ENCODE results near the gene WRNIP1. TPM values are rescaled to one million over a fixed set of nuclear protein-coding genes. Genes with fewer than 3 reads are reported as not detected.

Gene WRNIP1
- total and polyA plus RNA-seq, 2 of the 4 experiments (the other 2 are of a cell fraction), result 43.7 to 47.1 TPM

DNA sequence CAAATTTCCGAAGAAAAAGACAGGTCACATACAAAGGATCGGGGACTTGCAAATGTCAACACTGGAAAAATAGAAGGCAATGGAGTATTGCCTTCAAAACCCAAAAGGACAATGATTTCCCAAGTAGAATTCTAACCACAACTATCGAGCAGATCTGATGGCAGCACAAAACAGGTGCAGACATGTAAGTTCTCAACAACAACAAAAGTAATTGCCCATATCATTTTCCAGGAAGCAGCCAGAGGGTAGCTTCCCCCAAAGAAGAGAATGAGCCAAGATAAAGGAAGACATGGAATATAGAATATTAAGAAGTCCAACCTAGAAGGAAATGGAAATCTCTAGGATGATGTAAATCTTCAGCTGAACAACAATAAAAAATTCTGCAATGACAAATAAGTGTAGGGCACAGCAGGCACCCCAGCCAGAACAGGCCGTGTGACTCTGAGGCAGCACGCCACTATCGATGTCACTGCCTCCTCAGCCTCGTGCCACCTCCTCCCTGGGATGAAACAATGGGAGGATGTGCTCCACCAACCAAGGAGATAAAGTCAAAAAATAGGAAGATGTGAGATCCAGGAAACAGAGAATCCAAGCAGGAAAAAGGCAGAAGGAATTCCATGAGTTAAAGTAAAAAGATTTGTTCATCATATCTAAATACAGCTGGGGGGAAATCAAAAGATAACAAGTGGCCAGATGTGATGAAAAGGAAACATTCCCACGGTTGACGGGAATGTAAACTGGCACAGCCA, 42.3 kb downstream of the WRNIP1 start:
- BruUV-seq (replicated peaks), result no TSS peak
- in situ Hi-C loops (cut with MboI; ENCODE audit: low sequenced_read_pairs), result no loop called here
- no peaks in the 10 kb centered on the region for H3K27me3 ChIP-seq (ENCODE audit: control insufficient read depth, insufficient read depth, low read length)
- DNase-seq (peak; percentile 59), ATAC-seq (ENCODE audit: low read depth) (no peak)
- no CpG with 5 or more reads among the region's 9 CpGs for WGBS, 2 experiments (ENCODE audit: extremely low coverage in 2 of 2, insufficient read length in 1 of 2)
- no peaks in the 10 kb centered on the region for H3K9me3 ChIP-seq (ENCODE audit: control insufficient read depth, insufficient read depth, low read length)
- no peak overlapping the region for H2BK20ac ChIP-seq (ENCODE audit: low read depth, low read length)
- no peak overlapping the region for H3K4me3 ChIP-seq (ENCODE audit: insufficient read depth, low read depth, low read length)
- CTCF ChIA-PET, result no interaction called here
- no peak overlapping the region for H3K9ac ChIP-seq (ENCODE audit: low read depth, low read length)
- peaks cover 3 to 6% of the 10 kb centered on the region in 2 experiments; a peak in 1 of 4 replicates for H3K79me1 ChIP-seq (ENCODE audit: low read depth in 1 of 2, low read length in 2 of 2)
- no peak overlapping the region for H3K18ac ChIP-seq (ENCODE audit: low read depth, low read length)
- H2BK5ac ChIP-seq (ENCODE audit: low read depth, low read length, poor library complexity, severe bottlenecking), result no peak overlapping the region
- H4K20me1 ChIP-seq (ENCODE audit: insufficient read depth, low read length), result no peaks in the 10 kb centered on the region
- intact Hi-C loops (cut with micrococcal nuclease), result no loop called here
- no peak overlapping the region for H3K23ac ChIP-seq (ENCODE audit: low read depth, low read length)
- no peak for TF ChIP-seq BHLHE40 (IDR thresholded peaks at IDR 0.05; ENCODE audit: low read depth, low read length)
- no peak for TF ChIP-seq NFE2L2 (IDR thresholded peaks at IDR 0.05; ENCODE audit: low read depth, low read length)
- no peak for TF ChIP-seq FOS (IDR thresholded peaks at IDR 0.05; ENCODE audit: low read depth, low read length)
- no peak for TF ChIP-seq CTCF (conservative IDR thresholded peaks at IDR 0.05; ENCODE audit: low read depth, low read length)
- TF ChIP-seq, protein P1, sequence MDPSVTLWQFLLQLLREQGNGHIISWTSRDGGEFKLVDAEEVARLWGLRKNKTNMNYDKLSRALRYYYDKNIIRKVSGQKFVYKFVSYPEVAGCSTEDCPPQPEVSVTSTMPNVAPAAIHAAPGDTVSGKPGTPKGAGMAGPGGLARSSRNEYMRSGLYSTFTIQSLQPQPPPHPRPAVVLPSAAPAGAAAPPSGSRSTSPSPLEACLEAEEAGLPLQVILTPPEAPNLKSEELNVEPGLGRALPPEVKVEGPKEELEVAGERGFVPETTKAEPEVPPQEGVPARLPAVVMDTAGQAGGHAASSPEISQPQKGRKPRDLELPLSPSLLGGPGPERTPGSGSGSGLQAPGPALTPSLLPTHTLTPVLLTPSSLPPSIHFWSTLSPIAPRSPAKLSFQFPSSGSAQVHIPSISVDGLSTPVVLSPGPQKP (IDR thresholded peaks at IDR 0.05; ENCODE audit: borderline replicate concordance, low read depth, low read length), result no peak
- TF ChIP-seq RCOR1 (IDR thresholded peaks at IDR 0.05; ENCODE audit: insufficient replicate concordance, low read length), result no peak
- no peak for TF ChIP-seq USF2 (IDR thresholded peaks at IDR 0.05; ENCODE audit: low read depth, low read length)
- TF ChIP-seq CHD1 (IDR thresholded peaks at IDR 0.05; ENCODE audit: low read depth, low read length), result no peak
- no peak for TF ChIP-seq MAFK (IDR thresholded peaks at IDR 0.05; ENCODE audit: low read depth, low read length)
- TF ChIP-seq RFX5 (IDR thresholded peaks at IDR 0.05; ENCODE audit: low read depth, low read length), result no peak
- no peak for TF ChIP-seq RAD21 (IDR thresholded peaks at IDR 0.05; ENCODE audit: low read length)
- TF ChIP-seq MXI1 (IDR thresholded peaks at IDR 0.05; ENCODE audit: borderline replicate concordance, low read depth, low read length), result no peak
- no peak for TF ChIP-seq SMC3 (IDR thresholded peaks at IDR 0.05; ENCODE audit: low read depth, low read length)
- no peak for TF ChIP-seq MAZ (IDR thresholded peaks at IDR 0.05; ENCODE audit: borderline replicate concordance, low read depth, low read length)
- TF ChIP-seq POLR2A (IDR thresholded peaks at IDR 0.05; ENCODE audit: low read depth, low read length), result no peak
- no peak for TF ChIP-seq CEBPB (IDR thresholded peaks at IDR 0.05; ENCODE audit: low read depth, low read length)
- no peak overlapping the region for H3K56ac ChIP-seq (ENCODE audit: extremely low read depth, insufficient read depth, low read length)
- H3K4ac ChIP-seq (ENCODE audit: low read depth, low read length), result no peak overlapping the region
- H2AK9ac ChIP-seq (replicated peaks; ENCODE audit: low read depth, low read length, poor library complexity), result no peak overlapping the region
- no peak overlapping the region for H4K8ac ChIP-seq (ENCODE audit: low read depth in 2 of 2, low read length in 2 of 2)
- POLR2A ChIA-PET (ENCODE audit: unreplicated experiment), result no interaction called here
- peaks cover 2% of the 10 kb centered on the region; the same call in 1 of the 2 replicates for H3K4me1 ChIP-seq (ENCODE audit: control insufficient read depth, insufficient read depth, low read length)
- H2BK120ac ChIP-seq (ENCODE audit: low read depth, low read length), result no peak overlapping the region
- no peaks in the 10 kb centered on the region for H3K36me3 ChIP-seq (ENCODE audit: control insufficient read depth, insufficient read depth, low read length)
- dilution Hi-C loops (cut with HindIII; ENCODE audit: low sequenced_read_pairs, unreplicated experiment), result no loop called here
- no peak overlapping the region for H2BK15ac ChIP-seq (ENCODE audit: low read depth, low read length)
- H3K9me1 ChIP-seq (ENCODE audit: insufficient read depth, low read length), result peaks cover 12% of the 10 kb centered on the region
- H3K4me2 ChIP-seq (ENCODE audit: low read depth, low read length), result no peak overlapping the region
- no peak overlapping the region for H3K27ac ChIP-seq (ENCODE audit: insufficient read depth, low read length)
- no peak overlapping the region for H4K91ac ChIP-seq (ENCODE audit: insufficient read depth, low read depth, low read length)
- no peak overlapping the region for H4K5ac ChIP-seq (ENCODE audit: low read depth, low read length)
- H2AFZ ChIP-seq (replicated peaks; ENCODE audit: low read length, poor library complexity), result no peak overlapping the region
- H2AK5ac ChIP-seq (ENCODE audit: low read depth, low read length), result peak overlapping the region; percentile 63; the same call in 1 of the 2 replicates
- H3K14ac ChIP-seq (replicated peaks; ENCODE audit: low read depth, low read length), result no peak overlapping the region; the same call in 1 of the 2 replicates

All from IMR-90 (cell line).